NCI-H1436 (cell line): Measurements from ENCODE around the gene TRIM14.
"Not testable (repeated sequence)": the region's sequence is repeated elsewhere in the genome, so short reads cannot be mapped to it uniquely, and the experiment has no call there.

Source experiments
- DNase-seq: peaks from one replicate; lab custom pipeline; 2025; lab: John Stamatoyannopoulos, UW

Gene TRIM14

GRCh38 chr9:98142182-98142907 is 23.3 kb upstream of the TRIM14 start:
- no peak for DNase-seq

DNA sequence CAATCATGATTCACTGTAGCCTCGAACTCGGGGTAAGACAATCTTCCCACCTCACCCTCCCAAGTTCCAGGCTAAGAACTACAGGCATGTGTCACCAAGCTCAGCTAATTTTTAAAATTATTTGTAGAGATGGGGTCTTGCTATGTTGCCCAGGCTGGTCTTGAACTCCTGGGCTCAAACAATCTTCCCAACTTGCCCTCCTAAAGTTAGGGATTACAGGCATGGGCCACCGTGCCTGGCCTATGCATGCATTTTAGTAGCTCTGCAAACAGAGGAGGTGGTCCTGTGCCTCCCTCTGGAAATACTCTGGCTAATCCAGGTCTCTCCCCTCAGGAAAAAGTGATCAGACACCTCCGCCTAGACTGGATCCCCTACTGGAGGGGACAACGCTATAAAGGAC is 21.5 kb upstream of the TRIM14 start:
- DNase-seq, result no peak

DNA sequence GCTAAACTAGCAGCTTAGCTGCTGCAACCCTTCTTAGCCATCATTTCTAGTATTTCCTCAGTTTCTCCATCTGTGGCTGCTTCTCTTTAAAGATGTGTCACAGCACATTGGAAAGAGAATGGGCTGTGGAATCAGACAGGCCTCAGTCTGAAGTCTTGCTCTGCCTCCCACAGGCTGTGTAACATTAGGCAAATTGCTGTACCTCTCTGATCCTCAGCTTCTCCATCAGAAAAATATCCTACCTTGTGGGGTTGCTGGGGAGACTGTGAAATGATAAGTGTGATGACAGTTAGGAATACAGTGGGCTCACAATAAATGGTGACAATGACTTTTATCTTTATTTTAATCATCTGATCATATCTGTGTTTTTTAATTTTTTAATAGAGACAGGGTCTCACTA is 17.5 kb upstream of the TRIM14 start:
- DNase-seq, result no peak

GRCh38 chr9:98135938-98136337 is 16.9 kb upstream of the TRIM14 start:
- no peak for DNase-seq

GRCh38 chr9:98135558-98135934 is 16.5 kb upstream of the TRIM14 start:
- DNase-seq, result no peak

DNA sequence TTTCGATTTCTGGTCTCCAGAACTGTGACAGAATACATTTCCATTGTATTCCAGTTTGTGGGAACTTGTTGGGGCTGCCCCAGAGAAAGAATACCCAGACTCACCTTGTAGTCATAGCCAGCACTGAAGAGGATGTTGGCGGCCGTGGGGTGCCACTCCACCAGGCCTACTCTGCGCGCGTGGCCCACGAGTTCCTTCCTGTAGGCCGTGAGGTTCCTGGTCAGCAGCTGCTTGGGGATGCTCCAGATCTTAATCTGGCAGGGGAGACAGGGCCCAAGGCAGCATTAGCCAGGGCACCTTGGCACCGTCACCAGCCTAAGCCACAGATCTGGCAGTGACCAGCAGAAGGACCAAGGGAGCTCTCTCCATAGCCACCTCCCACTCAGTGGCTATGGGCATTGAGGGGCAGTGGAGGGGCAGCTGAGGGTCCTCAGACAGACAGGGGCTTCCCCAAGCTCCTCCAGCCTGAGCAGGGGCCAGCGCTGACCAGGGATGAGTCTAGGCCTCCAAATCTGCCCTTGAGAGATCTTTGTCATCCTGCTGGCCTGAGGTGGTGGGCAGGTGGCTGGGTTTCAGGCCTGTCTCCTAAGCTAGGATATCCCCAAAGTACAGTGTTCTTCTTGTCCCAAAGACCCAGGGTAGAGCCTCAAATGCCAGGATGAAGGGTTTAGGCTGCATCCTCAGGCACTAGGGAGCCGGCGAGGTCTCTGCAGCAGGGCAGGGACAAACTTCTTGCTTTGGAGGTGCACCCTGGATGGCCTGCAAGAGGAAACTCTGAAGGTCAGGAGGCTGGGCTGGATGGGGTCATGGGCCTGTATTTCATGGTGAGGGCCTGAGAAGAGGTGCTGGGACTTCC is 15.9 kb upstream of the TRIM14 start:
- DNase-seq, result no peak

DNA sequence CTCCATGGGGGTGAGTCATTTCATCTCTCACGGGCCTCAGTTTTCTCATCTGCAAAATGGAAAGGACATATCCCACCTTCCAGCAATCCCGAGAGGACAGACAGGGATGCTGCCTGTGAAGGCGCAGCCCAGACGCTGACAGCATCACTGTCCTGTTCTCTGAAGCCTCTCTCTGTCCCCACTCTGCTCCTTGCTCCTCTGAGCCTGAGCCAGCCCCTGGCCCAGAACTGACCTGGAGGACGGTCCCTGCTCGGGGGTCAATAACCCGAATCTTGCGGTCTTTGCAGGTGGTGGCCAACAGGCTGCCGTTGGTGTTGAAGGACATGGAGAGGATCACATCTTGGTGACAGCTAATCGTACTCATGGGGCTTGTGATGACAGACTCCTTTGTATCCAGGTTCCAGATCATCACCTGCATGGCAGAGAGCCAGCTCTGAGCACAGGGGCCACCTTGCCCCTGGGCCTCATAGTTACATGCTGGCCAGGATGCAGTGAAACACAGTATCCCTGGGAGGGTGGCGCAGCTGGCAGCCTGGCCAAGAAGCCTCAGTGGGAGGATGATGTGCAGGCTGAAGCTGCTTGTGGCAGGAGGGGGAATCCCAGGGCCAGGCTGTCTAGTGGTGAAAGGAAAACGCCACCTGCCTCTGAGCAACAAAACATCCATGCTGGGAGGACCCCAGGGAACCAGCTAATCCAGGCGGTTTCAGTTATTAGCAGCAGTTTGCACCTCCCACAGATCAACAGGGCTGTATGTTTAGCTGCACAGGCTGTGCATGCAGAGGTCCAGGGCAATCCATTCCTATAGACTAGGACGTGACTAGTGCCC is 14.0 kb upstream of the TRIM14 start:
- DNase-seq, result peak; percentile 41

GRCh38 chr9:98132158-98132557 is 13.1 kb upstream of the TRIM14 start:
- no peak for DNase-seq

DNA sequence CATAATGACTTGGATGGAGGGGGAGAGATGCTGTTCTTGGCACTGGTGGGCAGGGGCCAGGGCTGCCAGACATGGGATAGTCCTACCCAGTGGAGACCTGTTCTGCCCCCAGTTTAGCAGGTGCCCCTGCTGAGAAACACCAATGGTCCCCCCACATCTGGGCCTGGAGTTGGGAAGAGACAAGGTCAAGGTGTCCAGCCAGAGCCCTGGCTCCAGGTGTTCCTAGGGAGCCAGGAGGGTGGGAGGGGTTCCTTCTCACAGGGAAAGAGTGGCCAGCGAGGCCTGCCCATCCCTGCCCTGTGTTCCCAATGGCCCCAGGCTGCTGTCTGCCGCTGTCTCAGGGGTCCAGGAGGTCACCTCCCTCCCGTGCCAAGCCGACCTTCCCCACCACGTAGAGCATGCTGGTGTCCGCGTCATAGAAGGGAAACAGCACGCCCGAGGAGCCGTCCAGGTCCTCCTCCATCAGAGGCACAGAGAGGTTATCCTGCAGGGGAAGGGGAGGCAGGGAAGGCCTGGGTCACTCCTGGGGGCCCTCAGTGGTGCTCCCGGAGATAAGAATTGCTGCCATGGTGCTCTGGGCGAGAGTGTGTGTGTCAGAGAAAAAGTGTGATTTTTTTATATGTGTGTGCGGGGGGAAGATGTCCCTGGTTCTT is 11.7 kb upstream of the TRIM14 start:
- no peak for DNase-seq

GRCh38 chr9:98130060-98130459 is 11.0 kb upstream of the TRIM14 start:
- not testable (repeated sequence) for DNase-seq

- DNase-seq, result no peak
Observed at GRCh38 chr9:98129451-98129881, 10.4 kb upstream of the TRIM14 start.

GRCh38 chr9:98128316-98128715 is 9.3 kb upstream of the TRIM14 start:
- no peak for DNase-seq

- DNase-seq, result no peak
Observed at GRCh38 chr9:98127226-98127625, 8.2 kb upstream of the TRIM14 start.

DNA sequence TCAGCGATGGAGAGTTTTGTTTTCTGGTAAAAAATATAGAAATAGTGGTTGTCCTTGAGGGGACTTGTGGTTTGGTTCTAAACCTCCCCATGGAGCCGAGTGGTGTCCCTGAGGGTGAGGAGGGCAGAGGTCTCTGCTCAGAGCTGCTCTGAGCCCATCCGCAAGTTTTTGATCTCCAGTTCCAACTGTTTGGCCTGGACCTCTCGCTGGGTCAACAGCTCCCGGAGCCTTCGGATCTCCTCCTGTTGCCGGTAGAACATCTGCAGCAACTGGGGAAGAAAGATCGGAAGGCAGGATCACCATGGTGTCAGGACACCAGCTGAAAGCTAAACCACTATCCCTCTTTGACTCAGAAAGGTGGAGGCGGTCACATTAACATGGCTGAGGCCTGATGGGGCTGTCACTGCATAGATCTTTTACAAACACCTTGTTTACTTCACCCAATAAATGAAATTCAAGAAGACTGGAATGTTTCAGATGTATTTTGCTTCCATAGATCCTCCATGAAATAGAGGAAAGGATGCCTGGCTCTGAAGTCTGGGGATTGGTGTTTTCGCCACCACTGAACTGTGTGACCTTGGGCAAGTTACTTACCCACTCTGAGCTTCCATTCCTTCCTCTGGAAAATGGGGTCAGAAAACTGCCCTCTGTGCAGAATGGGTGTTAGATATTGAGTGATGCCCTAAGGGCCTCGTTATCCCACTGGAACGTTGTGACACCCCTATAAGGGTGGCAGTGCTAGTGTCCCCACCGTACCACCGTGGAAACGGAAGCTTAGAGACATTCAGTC is 5.8 kb upstream of the TRIM14 start:
- DNase-seq, result no peak

GRCh38 chr9:98124091-98124490 is 5.1 kb upstream of the TRIM14 start:
- DNase-seq, result not testable (repeated sequence)

DNA sequence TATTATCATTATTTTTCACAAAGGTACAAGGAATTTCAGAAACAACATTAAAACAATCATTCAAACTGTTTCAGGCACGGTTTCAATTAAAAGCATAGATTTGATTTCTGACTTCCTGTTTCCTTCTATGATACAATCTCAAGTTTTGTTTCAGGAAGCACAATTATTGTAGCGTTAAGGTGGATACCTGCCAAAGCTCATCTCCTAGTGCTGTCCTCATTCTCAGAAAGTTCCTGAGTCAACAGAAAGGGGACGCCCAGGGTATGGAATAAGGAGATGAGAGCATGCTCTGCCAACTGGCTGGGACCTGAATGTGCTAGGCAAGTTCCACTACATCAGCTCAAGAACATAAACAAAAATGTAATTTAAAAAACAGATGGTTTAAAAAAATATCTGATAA is 2.0 kb upstream of the TRIM14 start:
- DNase-seq, result no peak

DNA sequence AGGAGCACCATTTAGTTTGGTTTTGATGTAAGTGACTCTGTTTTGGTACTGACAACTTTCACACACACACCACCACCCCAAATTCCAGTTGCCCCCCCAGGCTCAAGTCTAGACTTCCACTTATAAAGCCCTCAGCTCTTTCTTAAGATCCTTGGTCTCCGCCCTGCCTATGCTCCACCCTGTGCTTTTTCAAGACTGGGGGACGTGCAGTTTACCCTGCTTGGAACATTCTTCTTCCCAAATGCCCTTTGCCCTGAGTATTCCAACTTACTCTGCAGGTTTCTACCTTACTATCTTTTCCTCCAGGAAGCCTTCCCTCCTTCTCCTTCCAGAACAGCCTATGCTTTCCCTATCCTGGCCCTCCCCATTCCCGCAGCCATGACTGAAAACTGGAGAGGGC is 1.5 kb upstream of the TRIM14 start:
- DNase-seq, result no peak

GRCh38 chr9:98117984-98118639 is 910 bp downstream of the TRIM14 start:
- no peak for DNase-seq

- DNase-seq, result not testable (repeated sequence)
Observed at GRCh38 chr9:98117097-98117496, 1.9 kb downstream of the TRIM14 start.

DNA sequence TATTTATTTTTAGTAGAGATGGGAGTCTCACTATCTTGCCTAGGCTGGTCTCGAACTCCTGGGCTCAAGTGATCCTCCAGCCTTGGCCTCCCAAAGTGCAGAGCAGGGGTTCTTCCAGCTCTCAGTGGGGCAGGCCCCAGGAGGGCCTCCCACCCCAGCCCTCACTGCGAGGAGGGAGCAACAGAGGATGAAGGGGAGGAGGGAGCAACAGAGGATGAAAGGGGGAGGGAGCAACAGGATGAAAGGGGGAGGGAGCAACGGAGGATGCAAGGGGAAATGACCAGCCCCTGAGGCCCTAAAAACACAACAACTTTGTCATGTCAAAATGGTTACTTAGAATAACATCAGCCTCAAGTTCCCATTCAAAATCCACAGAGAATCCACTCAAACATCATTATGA is 10.0 kb downstream of the TRIM14 start:
- no peak for DNase-seq
